ENCODE data around the gene PAXX.

DNA sequence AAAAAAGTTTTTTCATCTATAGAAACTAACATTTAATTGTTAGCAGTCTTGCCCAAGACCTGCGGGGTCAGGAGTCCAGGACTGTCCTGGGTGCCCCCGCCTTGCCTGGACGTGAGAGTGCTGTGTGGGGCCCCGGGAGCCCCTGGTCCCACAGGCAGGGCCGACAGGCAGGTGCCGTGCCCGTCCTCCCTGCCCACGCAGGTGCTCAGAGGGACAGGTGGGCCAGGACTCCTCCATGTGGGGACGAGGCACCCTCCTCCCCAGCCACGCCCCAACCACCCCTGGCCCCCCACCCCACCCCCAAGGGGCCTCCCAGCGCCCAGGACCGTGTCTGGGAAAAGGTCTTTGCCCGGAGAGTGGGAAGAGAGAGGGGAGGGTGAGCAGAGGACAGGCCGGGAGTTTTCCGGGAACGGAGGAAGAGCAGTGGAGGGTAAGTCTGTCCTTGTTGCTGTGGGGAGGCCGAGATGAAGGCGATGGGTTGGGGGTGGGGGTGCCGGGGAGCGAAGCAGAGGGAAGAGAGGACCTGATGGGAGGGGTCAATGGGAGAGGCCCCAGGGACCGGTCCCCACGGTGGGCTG lies 42.9 kb upstream of the PAXX start:
- TF ChIP-seq, protein P1, sequence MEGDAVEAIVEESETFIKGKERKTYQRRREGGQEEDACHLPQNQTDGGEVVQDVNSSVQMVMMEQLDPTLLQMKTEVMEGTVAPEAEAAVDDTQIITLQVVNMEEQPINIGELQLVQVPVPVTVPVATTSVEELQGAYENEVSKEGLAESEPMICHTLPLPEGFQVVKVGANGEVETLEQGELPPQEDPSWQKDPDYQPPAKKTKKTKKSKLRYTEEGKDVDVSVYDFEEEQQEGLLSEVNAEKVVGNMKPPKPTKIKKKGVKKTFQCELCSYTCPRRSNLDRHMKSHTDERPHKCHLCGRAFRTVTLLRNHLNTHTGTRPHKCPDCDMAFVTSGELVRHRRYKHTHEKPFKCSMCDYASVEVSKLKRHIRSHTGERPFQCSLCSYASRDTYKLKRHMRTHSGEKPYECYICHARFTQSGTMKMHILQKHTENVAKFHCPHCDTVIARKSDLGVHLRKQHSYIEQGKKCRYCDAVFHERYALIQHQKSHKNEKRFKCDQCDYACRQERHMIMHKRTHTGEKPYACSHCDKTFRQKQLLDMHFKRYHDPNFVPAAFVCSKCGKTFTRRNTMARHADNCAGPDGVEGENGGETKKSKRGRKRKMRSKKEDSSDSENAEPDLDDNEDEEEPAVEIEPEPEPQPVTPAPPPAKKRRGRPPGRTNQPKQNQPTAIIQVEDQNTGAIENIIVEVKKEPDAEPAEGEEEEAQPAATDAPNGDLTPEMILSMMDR (IDR thresholded peaks at IDR 0.05; ENCODE audit: low read length) = no peak
- TF ChIP-seq EZH2 (IDR thresholded peaks at IDR 0.05; ENCODE audit: borderline replicate concordance, low read length) = no peak

Measured in OCI-LY1 (cell line).